ENCODE results near the gene RAB23.

DNA sequence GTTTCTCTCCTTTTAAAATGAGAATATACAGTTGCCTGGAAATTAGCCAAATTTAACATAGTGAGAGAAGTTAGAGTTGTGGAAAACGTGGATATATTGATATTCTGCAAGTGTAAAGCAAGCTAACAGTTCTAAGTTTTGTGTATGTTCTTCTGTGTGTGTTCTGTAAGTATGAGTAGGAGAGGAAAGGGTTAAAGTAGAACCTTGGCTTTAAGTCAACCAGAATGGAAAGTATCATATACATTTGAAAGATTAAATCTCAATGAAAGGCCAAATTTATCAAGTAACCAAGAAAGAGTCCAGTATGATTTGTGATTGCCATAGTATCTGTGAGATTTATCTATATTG is 80.0 kb downstream of the RAB23 start:
- TF ChIP-seq POLR2AphosphoS5 (IDR thresholded peaks at IDR 0.05) = no peak
- TF ChIP-seq, protein P1, sequence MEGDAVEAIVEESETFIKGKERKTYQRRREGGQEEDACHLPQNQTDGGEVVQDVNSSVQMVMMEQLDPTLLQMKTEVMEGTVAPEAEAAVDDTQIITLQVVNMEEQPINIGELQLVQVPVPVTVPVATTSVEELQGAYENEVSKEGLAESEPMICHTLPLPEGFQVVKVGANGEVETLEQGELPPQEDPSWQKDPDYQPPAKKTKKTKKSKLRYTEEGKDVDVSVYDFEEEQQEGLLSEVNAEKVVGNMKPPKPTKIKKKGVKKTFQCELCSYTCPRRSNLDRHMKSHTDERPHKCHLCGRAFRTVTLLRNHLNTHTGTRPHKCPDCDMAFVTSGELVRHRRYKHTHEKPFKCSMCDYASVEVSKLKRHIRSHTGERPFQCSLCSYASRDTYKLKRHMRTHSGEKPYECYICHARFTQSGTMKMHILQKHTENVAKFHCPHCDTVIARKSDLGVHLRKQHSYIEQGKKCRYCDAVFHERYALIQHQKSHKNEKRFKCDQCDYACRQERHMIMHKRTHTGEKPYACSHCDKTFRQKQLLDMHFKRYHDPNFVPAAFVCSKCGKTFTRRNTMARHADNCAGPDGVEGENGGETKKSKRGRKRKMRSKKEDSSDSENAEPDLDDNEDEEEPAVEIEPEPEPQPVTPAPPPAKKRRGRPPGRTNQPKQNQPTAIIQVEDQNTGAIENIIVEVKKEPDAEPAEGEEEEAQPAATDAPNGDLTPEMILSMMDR (IDR thresholded peaks at IDR 0.05) = no peak
